Measurements from ENCODE around the gene RNF220.

DNA sequence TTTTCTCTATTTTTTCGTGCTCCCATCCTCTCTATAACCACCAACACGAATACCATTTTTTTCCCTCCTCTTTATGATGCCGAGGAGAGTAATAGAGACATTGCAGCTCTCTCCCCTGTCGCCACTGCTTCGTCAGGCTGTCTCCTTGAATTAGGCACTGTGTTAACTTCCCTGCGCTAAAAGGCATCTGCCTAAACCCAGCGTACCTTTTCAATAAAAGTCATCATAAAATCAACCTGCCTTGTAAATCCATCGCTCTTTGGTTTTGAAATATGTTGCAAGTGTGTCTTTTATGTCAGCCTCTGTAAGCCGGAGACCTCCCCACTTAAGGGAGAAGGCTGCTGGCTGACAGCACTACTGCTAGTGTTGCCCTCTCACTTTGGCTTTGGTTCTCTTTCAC, 8.7 kb downstream of the RNF220 start:
- TF ChIP-seq, protein P1, sequence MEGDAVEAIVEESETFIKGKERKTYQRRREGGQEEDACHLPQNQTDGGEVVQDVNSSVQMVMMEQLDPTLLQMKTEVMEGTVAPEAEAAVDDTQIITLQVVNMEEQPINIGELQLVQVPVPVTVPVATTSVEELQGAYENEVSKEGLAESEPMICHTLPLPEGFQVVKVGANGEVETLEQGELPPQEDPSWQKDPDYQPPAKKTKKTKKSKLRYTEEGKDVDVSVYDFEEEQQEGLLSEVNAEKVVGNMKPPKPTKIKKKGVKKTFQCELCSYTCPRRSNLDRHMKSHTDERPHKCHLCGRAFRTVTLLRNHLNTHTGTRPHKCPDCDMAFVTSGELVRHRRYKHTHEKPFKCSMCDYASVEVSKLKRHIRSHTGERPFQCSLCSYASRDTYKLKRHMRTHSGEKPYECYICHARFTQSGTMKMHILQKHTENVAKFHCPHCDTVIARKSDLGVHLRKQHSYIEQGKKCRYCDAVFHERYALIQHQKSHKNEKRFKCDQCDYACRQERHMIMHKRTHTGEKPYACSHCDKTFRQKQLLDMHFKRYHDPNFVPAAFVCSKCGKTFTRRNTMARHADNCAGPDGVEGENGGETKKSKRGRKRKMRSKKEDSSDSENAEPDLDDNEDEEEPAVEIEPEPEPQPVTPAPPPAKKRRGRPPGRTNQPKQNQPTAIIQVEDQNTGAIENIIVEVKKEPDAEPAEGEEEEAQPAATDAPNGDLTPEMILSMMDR (IDR thresholded peaks at IDR 0.05): no peak
- TF ChIP-seq POLR2A (IDR thresholded peaks at IDR 0.05): no peak
- TF ChIP-seq POLR2AphosphoS5 (IDR thresholded peaks at IDR 0.05; ENCODE audit: insufficient read depth in 1 of 2, low read depth in 1 of 2): no peak
